Hematopoietic multipotent progenitor cell treated with erythropoietin and hydrocortisone succinate and interleukin-3 and kit ligand, for 6 days (in vitro differentiated cells): Measurements from ENCODE around the gene LHFPL4.
"Not testable (repeated sequence)": the region's sequence is repeated elsewhere in the genome, so short reads cannot be mapped to it uniquely, and the experiment has no call there.

Experiments used
- DNase-seq: peaks from one replicate; pipeline ENCODE4 v3.0.0-alpha.2; 2015

The LHFPL4 gene

DNA sequence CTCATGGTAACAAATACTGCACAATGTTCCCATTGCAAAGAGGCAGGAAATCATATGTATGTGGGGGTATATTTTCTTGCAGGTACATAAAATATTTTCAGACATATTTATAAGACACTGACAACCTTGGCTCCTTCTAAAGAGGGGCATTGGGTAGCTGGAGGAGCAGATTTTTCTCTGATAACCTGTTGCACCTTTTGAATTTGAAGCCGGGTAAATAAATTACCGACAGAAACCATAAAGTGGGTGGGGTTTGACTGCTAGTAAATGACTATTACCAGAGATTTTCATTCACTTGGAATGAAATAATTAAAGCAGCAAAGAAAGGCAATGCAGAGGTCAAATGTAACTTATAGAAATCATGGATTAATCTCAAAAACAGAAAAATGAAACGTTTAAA, 19.2 kb downstream of the LHFPL4 start:
- DNase-seq = no peak

- DNase-seq = no peak
Measured at GRCh38 chr3:9525078-9525477, 28.5 kb downstream of the LHFPL4 start.

- DNase-seq = no peak
Measured at GRCh38 chr3:9514956-9515355, 38.7 kb downstream of the LHFPL4 start.

GRCh38 chr3:9514306-9514705, 39.3 kb downstream of the LHFPL4 start:
- DNase-seq = no peak

DNA sequence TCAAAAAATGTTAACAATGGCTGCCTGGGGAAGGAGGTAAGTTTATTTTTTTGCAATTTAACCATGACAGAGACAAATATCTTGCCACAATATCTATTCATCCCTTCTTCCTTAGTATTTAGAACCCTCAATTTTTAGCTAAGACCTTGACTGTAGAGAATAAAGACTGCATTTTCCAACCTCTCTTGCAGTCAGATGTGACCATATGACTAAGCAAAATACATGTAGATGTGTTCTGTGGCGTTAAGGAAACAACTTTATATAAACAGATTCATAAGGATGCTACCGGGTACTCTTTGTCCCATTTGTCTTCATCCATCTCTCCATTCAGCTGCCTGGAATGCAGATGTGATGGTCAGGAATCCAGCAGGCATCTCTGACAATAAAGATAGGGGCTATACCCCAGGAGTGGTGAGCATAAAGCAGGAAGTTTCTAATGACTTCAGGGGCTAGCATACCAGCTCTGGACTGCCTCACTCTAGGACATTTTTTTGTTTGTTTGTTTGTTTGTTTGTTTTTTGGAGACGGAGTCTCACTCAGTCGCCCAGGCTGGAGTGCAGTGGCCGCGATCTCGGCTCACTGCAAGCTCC, 41.1 kb downstream of the LHFPL4 start:
- no peak for DNase-seq

DNA sequence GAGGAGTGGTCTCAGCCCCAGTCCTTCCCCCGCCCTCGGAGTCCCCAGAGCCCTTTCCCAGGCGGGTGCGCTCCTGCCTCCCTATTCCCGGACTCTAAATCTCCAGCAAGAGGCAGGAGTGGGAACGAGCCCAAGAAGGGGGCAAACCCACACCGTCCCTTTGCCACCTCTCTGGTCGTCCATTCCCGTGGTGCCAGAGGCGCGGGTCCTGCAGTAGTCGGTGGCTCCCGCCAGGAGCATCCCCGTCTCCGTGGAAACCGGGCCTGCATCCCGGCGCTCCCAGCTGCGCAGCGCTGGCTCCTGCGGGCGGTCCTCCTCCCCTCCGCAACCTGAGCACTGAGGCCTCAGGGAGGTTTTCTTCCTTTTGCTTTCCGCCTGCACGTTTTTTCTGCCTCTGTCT, 44.8 kb downstream of the LHFPL4 start:
- no peak for DNase-seq

DNA sequence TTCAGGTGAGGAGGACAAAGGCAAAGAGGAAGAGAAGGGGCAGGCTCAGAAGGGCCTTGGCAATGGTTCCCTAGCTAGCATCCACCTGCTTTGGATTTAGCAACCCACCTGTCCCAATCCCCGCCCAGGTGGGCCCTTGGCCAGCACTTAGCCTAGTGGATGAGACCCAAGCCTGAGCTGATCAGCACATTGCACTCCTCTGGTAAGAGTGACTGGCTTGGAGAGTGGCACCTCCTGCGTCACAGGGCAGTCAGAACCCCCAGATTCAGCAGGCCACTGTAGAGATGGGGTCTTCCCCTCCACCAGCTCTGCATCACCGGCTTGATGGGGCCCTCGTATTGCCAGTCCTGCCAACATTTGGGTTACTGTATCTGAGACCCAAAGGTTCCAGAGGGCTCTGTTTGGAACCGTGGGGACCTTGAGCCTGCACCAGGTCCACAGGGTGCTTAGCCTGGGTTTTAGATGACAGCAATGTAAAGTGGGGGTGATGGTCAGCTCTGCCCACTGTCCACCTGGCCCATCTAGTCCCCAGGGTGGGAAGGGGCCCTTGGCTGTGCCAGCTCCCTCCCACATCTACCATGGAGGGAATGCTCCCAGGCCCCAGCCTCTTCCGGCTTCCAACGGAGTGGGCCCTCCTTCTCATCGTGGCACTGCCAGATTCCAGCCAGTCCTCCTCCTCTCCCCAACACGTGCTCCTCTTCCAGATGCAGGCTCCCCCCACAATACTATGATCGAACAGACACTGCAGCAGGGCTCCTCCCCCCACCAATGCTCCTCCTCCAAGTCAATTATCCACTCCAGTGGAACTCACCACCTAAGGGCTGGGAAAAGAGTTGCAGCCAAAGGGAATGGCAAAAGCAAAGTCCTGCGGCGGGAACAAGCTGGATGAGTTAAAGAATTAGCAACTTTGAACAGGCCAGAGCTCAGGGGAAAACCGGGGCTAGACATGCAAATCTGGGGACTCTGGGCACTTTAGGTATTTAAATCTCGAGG, 45.7 kb downstream of the LHFPL4 start:
- DNase-seq = no peak

DNA sequence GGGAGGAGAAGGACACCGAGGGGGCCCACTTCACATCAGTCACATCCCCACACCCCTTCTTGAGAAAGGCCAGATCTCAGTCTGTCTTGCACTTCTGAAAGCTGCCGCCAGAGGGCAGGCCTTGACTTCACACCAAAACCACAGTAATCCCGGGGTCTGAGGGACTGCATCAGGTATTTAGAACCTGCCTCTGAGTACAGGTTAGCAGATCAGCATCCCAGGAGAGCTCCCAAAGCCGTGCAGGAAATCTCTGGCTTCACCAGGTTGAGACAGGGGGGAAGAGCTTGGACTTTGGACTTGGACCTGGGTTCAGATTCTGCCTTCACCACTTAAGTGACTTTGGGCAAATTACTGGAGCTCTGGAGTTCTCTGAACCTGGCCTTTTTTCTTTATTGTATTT, 50.3 kb downstream of the LHFPL4 start:
- peak; percentile 84 for DNase-seq

DNA sequence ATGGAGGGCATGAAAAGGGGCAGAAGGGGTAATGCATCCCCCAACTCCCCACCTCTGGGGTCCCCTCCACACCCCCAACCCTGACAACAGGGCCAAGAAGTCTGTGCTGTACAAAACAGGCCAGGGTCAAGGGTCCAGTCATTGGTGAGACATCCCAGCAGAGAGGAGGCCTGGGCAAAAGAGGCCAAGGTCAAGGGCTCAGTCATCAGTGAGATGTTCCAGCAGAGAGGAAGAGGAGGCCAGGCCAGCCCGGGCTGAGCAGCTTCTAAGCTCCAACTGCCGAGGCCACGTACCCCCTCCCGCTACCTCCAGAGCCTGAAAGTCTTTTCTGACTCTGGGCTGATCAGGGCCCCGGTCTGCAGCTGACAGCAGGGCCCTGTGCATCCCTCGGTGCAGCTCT, 52.4 kb downstream of the LHFPL4 start:
- no peak for DNase-seq

DNA sequence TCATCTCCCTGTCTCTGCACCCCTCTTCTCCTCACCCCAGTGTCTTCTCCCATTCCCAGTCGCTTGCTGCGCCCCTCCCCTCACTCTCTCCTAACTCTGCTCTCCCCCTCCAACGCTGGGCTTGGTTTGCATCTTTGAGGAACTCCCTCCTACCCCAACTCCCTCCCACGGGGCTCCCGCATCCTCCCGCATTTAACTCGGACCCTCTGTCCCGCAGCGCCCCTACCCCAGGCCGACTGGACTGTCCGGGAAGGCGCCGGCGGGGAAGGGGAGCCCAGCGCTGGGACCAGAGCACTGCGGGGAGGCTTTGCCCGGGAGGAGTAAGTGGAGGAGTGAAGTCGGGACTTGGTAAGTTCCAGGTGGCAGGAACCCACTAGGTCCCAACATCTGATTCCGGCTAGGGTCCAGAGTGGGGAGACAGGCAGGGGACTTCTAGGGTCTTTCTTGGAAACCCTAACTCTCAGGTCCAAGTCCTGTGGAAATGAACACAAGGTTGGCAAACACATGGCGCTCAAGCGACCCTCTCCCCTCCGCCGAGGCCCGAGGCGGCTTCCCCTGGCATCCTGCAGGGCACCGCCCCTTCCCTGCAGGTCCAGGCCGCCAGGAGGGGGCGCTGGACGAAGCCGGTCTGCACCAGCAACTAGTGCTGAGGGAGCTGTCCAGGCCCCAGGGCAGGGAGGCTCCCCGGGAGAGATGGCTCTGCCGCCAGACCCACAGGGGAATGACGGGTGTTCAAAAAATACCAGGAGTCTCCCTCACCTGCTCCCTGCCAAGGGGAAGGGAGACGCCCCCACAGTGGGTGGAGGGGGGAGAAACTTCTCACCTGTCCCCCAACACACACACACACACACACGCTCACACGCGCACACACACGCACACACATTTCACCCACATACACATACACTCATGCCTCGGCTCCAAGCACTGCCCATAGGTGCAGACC, 53.2 kb downstream of the LHFPL4 start:
- DNase-seq = peak; percentile 84

GRCh38 chr3:9499455-9500107, 54.0 kb downstream of the LHFPL4 start:
- no peak for DNase-seq

DNA sequence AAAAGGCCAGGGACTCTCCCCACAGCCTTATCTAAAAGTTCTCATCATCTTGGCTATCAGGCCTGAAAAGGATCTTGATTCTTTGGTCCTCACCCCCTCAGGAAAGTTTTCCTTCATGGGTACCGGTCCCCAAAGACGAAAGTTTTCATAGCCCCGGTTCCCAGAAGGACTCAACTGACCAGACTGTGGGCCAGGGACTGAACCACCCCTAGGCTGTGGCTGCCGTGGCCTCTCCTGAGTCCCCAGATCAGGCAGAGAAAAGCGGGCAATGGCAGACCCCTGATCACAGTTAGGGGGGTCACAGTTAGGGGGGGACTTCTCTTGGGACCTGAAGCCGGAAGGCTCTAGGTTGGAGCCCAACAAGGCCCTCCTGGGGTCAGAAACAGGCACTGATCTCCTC, 54.8 kb downstream of the LHFPL4 start:
- DNase-seq = no peak

GRCh38 chr3:9497821-9498565, 55.6 kb downstream of the LHFPL4 start:
- no peak for DNase-seq

DNA sequence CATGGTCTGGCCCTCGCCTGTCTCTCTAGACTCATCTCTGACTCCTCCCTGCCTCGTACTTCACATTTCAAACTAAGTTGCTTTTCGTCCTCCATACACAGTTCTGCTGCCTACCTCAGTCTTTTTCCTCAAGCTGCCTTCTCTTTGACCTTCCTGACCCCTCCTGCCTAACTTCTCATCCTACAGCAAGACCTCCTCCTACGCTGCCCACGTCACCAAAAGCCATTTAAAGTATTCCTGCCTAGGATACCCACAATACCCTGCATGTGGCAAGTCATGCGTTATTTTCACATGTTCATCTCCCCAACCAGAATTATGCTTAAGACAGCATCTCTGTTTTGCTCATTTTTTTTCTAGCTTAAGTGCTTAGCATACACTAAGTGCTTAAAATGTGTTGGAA, 56.7 kb downstream of the LHFPL4 start:
- no peak for DNase-seq

- DNase-seq = not testable (repeated sequence)
Measured at GRCh38 chr3:9494036-9494435, 59.6 kb downstream of the LHFPL4 start.

- DNase-seq = no peak
Measured at GRCh38 chr3:9491506-9491905, 62.1 kb downstream of the LHFPL4 start.

DNA sequence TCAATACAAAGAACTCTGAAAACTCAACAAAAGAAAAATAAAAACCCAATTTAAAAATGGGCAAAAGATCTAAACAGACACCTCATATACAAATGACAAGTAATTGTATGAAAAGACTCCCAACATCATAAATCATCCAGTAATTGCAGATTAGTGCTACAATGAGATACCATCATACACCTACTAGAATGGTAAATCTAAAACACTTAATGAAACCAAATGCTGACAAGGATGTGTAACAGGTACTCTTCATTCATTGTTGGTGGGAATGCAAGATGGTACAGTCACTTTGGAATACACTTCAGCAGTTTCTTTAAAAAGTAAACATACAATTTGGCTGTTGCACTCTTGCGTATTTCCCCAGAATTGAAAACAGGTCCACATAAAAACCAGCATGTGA, 68.4 kb downstream of the LHFPL4 start:
- no peak for DNase-seq

DNA sequence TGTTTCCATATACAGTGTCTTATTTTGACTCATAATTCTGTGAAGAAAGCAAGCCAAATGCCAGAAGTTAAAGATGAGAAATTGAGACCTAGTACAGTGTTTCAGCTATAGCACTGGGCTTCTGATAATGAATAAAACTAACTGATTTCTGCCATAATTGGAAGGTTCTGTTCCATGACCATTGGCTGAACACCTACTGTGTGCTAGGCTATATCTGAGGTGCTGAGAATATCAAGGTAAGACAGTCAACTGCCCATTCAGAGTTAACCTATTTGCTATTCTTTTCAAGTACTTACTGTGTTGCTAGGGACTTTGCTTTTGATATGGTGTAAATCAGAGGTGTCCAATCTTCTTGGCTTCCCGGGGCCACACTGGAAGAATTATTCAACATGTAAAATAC, 73.4 kb downstream of the LHFPL4 start:
- DNase-seq = no peak

DNA sequence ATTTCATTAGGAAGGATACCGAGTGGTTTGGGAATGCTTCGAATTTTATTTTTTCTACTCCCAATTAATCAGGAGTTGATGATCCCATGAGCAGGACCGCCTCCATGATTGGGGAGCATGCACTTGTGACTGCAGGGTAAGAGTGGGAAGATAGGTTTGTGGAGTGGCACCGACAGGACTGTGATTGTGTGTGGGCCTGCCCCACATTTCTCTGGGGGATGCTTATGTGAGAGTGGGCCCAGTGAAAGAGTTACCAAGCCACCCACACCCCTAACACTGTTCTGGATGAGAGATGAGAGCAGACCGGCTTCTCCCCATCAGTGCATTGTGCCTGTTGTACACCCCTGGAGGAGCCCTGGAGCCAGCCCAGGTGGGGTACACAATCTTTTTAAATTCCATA, 76.7 kb downstream of the LHFPL4 start:
- DNase-seq = no peak

GRCh38 chr3:9474482-9474881, 79.1 kb downstream of the LHFPL4 start:
- DNase-seq = no peak

GRCh38 chr3:9473496-9474065, 80.0 kb downstream of the LHFPL4 start:
- DNase-seq = no peak

DNA sequence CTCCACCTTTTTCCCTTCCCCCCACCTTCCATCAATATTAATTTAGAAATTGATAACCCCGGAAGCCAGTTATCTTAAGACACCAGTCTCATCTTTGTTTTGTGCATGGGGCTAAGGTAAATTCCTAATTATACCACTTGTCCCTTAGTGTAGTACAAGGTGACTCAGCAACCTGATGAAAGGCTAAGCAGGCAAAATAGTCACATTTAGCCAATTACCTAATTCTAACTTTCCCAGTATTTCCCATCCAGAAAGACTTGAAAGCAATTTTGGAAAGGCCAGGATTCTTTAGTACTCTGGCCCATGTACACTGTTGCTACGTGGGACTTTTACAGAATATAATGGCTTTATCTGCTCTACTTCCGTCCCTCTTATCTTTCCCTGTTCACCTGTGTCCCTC, 83.6 kb downstream of the LHFPL4 start:
- no peak for DNase-seq
